GOT3 (cell line): ENCODE measurements around the gene OSBP2.

Experiments
- DNase-seq: peaks from one replicate; lab custom pipeline; 2025; ENCODE audit warnings: mixed read lengths; lab: John Stamatoyannopoulos, UW

OSBP2 gene

GRCh38 chr22:30869667-30870395 lies 175.2 kb downstream of the OSBP2 start:
- no peak for DNase-seq

DNA sequence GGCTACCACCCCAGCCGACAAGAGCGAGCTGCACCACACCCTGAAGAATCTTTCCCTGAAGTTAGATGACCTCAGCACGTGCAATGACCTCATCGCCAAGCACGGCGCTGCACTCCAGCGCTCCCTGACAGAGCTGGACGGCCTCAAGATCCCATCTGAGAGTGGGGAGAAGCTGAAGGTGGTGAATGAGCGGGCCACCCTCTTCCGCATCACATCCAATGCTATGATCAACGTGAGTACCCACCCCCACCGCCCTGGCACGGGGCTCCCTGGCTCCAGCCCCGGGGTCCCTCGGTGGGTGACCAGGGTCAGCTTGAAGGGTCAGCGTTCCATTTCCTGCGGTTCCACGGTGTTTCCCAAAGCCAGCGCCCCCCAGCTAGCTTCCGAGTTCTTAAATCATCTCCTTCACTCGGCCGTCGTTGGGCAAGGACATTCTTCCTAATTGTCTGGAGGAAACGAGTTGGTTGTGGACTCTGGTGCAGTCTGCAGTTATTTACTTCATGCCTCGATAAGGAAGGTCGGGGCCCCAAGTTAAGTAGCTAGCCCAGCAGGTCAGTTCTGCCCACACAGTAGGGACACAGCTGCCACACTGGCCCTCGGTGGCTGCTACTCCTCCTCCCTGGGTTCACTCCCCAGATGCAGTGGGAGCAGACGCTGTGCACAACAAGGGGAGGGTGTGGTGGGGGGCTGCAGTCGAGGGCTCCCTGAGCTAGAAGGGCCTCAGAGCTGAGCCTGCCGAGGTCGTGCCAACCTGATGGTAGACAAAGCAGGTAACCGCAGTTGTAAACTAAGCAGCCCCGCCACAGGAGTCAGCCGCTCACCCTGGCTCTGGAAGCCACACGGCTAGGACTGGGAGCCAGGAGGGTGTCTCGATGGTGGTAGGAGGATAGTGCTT lies 176.0 kb downstream of the OSBP2 start:
- DNase-seq: no peak

- DNase-seq: no peak
These were observed 177.0 kb downstream of the OSBP2 start for GRCh38 chr22:30871391-30872284.

- no peak for DNase-seq
These were observed 177.8 kb downstream of the OSBP2 start for GRCh38 chr22:30872285-30873041.

DNA sequence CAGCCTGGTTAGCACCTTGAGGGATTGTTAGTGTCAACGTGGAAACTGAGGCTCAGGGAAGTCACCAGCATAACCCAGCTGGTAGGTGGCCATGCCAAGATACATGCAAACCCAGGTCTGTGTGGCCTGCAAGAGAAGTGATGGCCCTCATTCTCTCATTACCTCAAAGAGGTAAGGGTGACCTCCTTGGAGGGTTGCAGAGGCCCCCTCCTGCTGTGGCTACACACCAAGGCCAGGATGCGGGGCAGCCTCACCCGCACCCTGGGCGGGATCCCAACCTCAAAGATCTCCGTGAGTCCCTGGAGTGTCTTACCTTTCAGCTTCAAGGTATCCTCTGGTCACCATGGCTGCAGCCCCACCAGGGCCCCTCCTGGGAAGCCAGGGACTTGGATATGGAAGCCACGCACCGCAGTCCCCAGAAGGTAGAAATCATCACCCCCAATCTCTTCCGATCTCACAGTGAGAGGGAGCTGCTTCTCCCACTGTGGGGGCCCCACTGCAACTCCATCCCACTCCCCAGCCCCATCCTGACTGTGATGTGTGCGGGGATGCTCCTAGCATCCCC lies 178.5 kb downstream of the OSBP2 start:
- no peak for DNase-seq

GRCh38 chr22:30873661-30874060 lies 179.0 kb downstream of the OSBP2 start:
- DNase-seq: no peak

GRCh38 chr22:30874431-30875370 lies 180.0 kb downstream of the OSBP2 start:
- no peak for DNase-seq

DNA sequence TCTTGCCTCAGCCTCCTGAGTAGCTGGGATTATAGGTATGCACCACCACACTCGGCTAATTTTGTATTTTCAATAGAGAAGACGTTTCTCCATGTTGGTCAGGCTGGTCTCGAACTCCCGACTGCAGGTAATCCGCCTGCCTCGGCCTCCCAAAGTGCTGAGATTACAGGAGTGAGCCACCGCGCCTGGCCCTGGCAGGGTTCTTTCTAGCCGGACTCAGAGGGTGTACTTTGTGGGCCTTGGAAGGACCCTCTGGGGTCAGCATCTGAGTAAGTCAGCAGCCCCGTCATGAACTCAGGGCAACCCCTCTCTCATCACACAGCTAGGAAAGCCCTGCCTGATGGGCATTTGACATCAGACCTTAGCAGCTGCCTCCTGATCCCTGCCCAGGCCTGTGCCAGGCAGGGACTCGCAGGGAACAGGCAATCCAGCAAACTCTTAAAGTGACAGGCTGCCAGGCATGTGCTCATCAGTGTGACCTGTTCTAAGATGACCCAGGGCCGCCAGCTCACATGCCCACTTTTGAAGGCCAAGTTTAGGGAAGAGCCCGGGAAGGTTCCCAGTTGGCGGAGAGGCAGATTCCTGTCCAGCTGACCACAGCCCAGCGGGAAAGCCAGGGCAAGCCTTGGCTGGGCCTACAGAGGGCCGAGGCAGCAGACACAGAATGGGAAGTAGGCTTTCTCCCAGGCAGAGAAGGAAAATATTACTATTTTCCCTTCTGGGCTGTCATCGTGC lies 181.0 kb downstream of the OSBP2 start:
- no peak for DNase-seq

GRCh38 chr22:30876221-30876751 lies 181.6 kb downstream of the OSBP2 start:
- DNase-seq: no peak

DNA sequence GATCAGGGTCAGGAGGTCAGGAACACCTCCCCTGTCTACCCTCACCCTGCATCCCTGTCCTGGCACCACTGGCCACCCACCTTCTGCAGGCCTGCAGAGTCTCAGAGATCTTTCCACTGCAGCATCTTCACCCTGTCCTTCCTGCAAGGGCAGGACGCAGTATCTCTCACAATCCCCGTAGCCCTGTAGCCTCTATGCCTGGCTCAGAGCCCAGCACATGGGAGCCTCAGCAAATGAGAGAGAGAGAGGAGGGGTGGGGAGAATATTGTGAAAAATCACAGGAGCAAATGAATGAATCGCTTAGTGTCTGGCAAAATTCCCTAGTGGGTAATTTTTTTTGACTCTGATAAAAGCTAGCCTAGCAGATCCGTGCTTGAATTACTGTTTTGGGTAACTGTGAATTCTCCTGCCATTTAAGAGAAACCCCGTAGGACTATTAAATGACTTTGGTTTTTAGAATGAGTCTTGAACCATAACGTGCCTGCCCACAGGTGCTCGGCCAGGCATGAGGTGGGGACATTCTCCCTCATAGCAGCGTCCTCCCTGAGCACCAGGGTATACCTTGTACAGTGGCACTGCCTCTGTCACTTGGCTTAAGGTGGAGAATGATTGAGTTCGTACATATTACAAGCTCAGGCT lies 182.4 kb downstream of the OSBP2 start:
- no peak for DNase-seq

GRCh38 chr22:30877662-30878515 lies 183.2 kb downstream of the OSBP2 start:
- DNase-seq: no peak

GRCh38 chr22:30878516-30879414 lies 184.1 kb downstream of the OSBP2 start:
- no peak for DNase-seq

GRCh38 chr22:30879415-30879797 lies 184.7 kb downstream of the OSBP2 start:
- no peak for DNase-seq

DNA sequence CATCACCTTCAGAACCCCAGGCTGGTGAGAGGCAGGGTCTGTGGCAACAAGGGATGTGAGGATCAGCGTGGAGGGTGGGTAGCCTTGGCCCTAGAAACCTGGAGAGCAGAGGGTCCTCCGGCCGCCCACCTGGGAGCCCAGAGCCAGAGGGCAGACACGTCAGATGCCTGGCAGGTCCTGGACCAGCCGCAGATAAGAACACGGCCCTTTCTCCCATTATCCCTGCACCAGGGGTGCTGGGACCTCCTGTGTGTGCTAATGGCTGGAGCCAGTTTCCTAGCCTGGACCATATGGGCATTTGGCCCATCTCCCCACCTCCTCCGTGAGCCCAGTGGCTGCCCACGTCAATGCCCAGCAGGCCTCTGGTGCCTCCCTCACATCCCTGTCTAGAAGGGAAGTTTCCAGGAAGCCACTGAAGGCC lies 185.5 kb downstream of the OSBP2 start:
- no peak for DNase-seq

DNA sequence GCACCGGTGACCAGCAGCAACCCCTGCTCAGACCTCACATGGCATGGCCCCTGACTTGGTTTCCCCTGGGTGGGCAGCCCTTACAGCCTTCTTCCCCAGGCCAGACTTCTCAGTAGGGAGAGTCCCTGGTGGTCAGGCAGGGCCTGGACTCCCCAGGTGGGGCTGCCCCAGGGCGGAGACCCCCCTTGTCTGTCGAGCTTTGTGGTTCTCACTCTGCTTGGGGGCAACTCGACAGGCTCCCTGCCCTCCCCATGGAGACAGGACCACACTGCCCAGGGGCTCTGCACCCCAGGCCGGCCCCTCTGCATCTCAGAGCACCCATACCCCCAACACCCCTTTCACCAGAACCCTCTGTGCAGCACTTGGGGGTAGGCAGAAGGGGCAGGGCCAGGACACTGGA lies 186.2 kb downstream of the OSBP2 start:
- no peak for DNase-seq

DNA sequence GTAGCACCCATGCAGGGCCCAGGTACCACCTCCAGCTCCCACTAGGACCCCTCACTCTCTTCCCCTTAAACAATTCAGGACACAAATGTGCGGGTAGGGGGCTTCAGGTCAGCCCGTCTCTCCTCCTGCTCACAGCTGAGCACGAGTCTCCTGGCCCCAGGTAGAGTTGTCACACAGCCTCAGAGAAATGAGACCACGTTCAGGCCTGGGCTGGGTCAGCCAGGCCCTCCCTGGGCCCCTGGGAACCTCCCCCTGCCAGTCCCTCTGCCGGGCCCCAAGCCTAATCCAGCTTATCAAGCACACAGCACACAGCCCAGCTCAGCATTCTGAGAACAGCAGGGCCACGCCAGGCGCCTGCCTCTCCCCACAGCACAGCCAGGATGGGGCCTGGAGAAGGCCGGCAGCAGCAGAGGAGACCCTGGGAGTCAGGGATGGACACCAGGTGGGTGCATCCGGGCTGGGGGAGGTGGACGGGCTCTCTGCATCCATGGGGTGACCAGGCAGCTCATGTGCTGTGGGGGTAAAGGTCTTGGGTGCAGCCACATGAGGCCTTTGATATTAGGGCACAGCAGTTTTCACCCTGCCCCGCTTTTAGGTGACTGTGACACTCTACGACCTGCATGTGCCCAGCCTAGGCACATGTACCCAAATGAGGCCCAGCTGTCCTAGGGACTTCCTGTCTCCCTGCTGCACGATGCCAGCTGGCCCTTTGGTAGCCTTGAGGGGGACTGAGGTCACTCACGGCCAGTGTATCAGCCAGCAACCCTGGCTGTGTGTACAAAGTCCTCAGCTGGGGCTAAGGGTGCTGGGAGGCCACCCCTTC lies 186.9 kb downstream of the OSBP2 start:
- no peak for DNase-seq
